GM19468 (cell line): ENCODE data around the gene RPS6KA2.

ENCODE experiments used
- ATAC-seq: cut with Tn5 transposase; IDR thresholded peaks from one replicate; pipeline ENCODE4 v1.9.1; 2021; ENCODE audit warnings: mild to moderate bottlenecking, moderate library complexity, moderate number of reproducible peaks; ENCODE audit not compliant: unreplicated experiment; ENCODE audit errors: extremely low read depth

Gene RPS6KA2

GRCh38 chr6:166441325-166442078, 185.5 kb downstream of the RPS6KA2 start:
- ATAC-seq: no peak

- ATAC-seq: no peak
Measured at GRCh38 chr6:166440729-166441128, 186.3 kb downstream of the RPS6KA2 start.

GRCh38 chr6:166440106-166440505, 186.9 kb downstream of the RPS6KA2 start:
- no peak for ATAC-seq

GRCh38 chr6:166439366-166440091, 187.5 kb downstream of the RPS6KA2 start:
- no peak for ATAC-seq

- ATAC-seq: no peak
Measured at GRCh38 chr6:166438211-166438861, 188.7 kb downstream of the RPS6KA2 start.

- ATAC-seq: no peak
Measured at GRCh38 chr6:166437661-166438060, 189.4 kb downstream of the RPS6KA2 start.

GRCh38 chr6:166436195-166437139, 190.6 kb downstream of the RPS6KA2 start:
- ATAC-seq: no peak

GRCh38 chr6:166435574-166435973, 191.5 kb downstream of the RPS6KA2 start:
- no peak for ATAC-seq

GRCh38 chr6:166434336-166434735, 192.7 kb downstream of the RPS6KA2 start:
- ATAC-seq: no peak

GRCh38 chr6:166433096-166433495, 194.0 kb downstream of the RPS6KA2 start:
- ATAC-seq: no peak

GRCh38 chr6:166430269-166430668, 196.8 kb downstream of the RPS6KA2 start:
- ATAC-seq: no peak

- no peak for ATAC-seq
Measured at GRCh38 chr6:166424431-166424830, 202.6 kb downstream of the RPS6KA2 start.

GRCh38 chr6:166423781-166424180, 203.3 kb downstream of the RPS6KA2 start:
- ATAC-seq: no peak

GRCh38 chr6:166423051-166423745, 203.9 kb downstream of the RPS6KA2 start:
- no peak for ATAC-seq

- no peak for ATAC-seq
Measured at GRCh38 chr6:166422201-166422940, 204.7 kb downstream of the RPS6KA2 start.

GRCh38 chr6:166420351-166420750, 206.7 kb downstream of the RPS6KA2 start:
- ATAC-seq: no peak

GRCh38 chr6:166419717-166420116, 207.3 kb downstream of the RPS6KA2 start:
- no peak for ATAC-seq

- peak; percentile 95 for ATAC-seq
Measured at GRCh38 chr6:166419286-166419685, 207.8 kb downstream of the RPS6KA2 start.

- ATAC-seq: no peak
Measured at GRCh38 chr6:166418691-166419143, 208.3 kb downstream of the RPS6KA2 start.
